Lower leg skin (tissue), 4 donors: ENCODE measurements around the gene ESYT3. TPM values are rescaled to one million over a fixed set of nuclear protein-coding genes. Genes with fewer than 3 reads are reported as not detected.
"Not testable (repeated sequence)": the region's sequence is repeated elsewhere in the genome, so short reads cannot be mapped to it uniquely, and the experiment has no call there.

Experiments
- DNase-seq, 2 donors: peaks; one replicate each; pipeline ENCODE4 v3.0.0-alpha.2; 2019; ENCODE audit warnings: low spot score in 2 of 2
- H3K4me3 ChIP-seq: fragments of 200-600 bp; sonication (generic); 2 replicates; pipeline ENCODE4 v1.5.1; 2017; ENCODE audit warnings: mild to moderate bottlenecking, low read depth; ENCODE audit not compliant: poor library complexity, severe bottlenecking
- CTCF ChIP-seq, 3 donors: fragments of 450-650 bp; IDR thresholded peaks; one replicate each; pipeline ENCODE4 v1.5.1; 2016; ENCODE audit warnings: antibody characterized with exemption in 3 of 3, mild to moderate bottlenecking in 3 of 3, moderate library complexity in 2 of 3
- POLR2A ChIP-seq, 2 donors: fragments of 450-650 bp; IDR thresholded peaks; one replicate each; pipeline ENCODE4 v1.6.1; 2016 to 2017; ENCODE audit warnings: antibody characterized with exemption in 2 of 2, mild to moderate bottlenecking in 1 of 2, moderate library complexity in 1 of 2
- WGBS, 2 donors: methylation state at CpG; one replicate each; pipeline ENCODE4 v1.1.5; 2018; 5-methylcytosine and 5-hydroxymethylcytosine counted together
- intact Hi-C: fragments of 100-400 bp; cut with DNase I; formaldehyde crosslinking; loops from one replicate; pipeline ENCODE4 v1.15.0; 2023; ENCODE audit warnings: low total_unique reads
- total RNA-seq, 4 donors: library from RNA; depleted of rRNA; stranded (reverse); fragments of >200 nt; gene quantifications; one replicate each; pipeline ENCODE4 v1.1.0, GENCODE V29; 2016

Gene ESYT3
- total RNA-seq, 4 donors from 2014 or later, result 44.5 to 59.5 (median 47.1) TPM

DNA sequence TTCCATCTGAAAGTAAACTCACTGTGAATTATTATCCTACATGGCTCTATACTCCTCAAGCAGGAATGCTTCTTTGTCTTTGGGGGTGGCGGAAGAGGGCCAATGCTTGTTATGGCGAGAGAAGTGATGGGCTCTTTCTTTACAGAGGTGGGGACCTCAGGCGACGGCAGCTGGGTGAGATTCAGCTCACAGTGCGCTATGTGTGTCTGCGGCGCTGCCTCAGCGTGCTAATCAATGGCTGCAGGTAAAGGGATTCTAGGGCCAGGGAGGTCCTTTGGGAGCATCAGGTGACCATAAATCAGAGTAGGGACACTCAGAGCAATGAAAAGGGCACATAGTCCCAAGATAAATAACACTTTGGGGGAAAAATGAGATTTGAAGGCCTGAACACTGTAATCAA is 39.0 kb downstream of the ESYT3 start:
- no peak overlapping the region for H3K4me3 ChIP-seq
- TF ChIP-seq POLR2A (IDR thresholded peaks at IDR 0.05), result no peak
- no peak for TF ChIP-seq CTCF (IDR thresholded peaks at IDR 0.05)
- intact Hi-C loops, result no loop called here
- WGBS, 2 donors, result 97% methylated on average over 8 of the region's 8 CpGs
- no peak for DNase-seq

DNA sequence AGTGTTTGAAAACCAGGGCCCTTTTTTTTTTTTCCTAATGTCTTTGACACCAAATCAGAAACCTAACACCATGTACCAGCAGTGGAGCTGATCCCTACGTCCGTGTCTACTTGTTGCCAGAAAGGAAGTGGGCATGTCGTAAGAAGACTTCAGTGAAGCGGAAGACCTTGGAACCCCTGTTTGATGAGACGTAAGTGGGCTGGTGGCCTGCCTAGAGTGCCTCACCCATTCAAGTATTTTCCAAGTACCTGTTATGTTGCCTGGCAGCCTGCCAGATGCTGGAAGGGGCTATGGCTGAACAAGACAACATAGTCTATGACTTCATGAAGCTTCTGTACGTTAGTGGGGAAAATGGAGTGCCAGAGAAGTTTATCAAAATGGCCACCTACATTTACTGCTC is 39.7 kb downstream of the ESYT3 start:
- intact Hi-C loops, result no loop called here
- TF ChIP-seq CTCF (IDR thresholded peaks at IDR 0.05), result no peak
- TF ChIP-seq POLR2A (IDR thresholded peaks at IDR 0.05), result no peak
- no peak for DNase-seq
- H3K4me3 ChIP-seq, result no peak overlapping the region
- WGBS, 2 donors, result 74 to 78% methylated on average over 6 of the region's 6 CpGs

DNA sequence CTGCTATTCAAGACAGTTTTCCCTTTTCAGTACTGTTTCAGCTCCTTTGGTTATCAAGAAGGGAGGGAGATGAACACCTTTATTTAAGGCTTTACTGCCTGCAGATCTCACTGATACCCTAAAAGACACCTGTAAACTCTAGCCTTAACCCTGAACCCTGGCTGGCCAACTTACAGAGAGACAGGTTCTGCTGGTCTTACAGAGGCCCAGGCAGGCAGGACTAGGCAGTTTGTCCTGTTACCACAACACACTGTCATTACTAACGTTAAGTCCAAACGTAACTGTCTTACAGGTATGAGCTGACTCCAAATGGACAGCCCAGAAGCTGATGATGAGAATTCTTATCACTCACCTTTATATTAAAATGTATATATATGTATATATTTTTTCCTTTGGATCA is 42.1 kb downstream of the ESYT3 start:
- WGBS, 2 donors, result 68 to 83% methylated on average over 2 of the region's 2 CpGs
- H3K4me3 ChIP-seq, result no peak overlapping the region
- intact Hi-C loops, result no loop called here
- DNase-seq, result no peak
- TF ChIP-seq CTCF (IDR thresholded peaks at IDR 0.05) (no peak), POLR2A (IDR thresholded peaks at IDR 0.05) (no peak)

DNA sequence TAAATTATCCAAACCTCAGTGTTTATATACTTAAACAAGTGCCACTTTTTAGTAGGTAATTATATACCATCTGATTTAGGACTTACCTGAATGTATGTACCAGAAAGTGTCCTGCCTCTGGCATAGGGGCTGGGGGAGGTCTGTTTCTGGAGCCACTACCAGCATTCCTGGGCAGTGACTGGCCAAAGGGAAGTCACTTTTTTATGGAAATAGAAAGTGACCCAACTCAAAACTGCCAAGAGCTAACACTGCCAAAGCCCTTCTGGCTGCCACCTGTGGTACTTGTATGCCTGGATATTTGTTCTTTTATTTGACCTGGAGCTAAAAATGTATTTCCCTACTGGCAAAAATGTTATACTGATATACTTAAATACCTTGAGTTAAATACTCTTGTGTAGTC is 42.7 kb downstream of the ESYT3 start:
- intact Hi-C loops, result no loop called here
- H3K4me3 ChIP-seq, result no peak overlapping the region
- no peak for TF ChIP-seq POLR2A (IDR thresholded peaks at IDR 0.05)
- TF ChIP-seq CTCF (IDR thresholded peaks at IDR 0.05), result no peak
- no peak for DNase-seq

GRCh38 chr3:138477801-138478200 is 43.4 kb downstream of the ESYT3 start:
- H3K4me3 ChIP-seq, result no peak overlapping the region
- no peak for DNase-seq
- WGBS, 2 donors, result 93 to 94% methylated on average over 3 of the region's 3 CpGs
- intact Hi-C loops, result no loop called here
- TF ChIP-seq CTCF (IDR thresholded peaks at IDR 0.05) (no peak), POLR2A (IDR thresholded peaks at IDR 0.05) (no peak)

- WGBS, 2 donors, result 52 to 58% methylated on average over 4 of the region's 4 CpGs
Measured at GRCh38 chr3:138479438-138479863, 45.0 kb downstream of the ESYT3 start.

GRCh38 chr3:138484672-138485071 is 50.3 kb downstream of the ESYT3 start:
- H3K4me3 ChIP-seq, DNase-seq, intact Hi-C loops: not testable (repeated sequence)
- 95 to 98% methylated on average over 7 to 17 of the region's 17 CpGs for WGBS, 2 donors

More at GRCh38 chr3:138479438-138479863, 45.0 kb downstream of the ESYT3 start:
- TF ChIP-seq POLR2A (IDR thresholded peaks at IDR 0.05) (no peak), CTCF (IDR thresholded peaks at IDR 0.05) (no peak)
- H3K4me3 ChIP-seq, result no peak overlapping the region
- no peak for DNase-seq
- intact Hi-C loops, result no loop called here

DNA sequence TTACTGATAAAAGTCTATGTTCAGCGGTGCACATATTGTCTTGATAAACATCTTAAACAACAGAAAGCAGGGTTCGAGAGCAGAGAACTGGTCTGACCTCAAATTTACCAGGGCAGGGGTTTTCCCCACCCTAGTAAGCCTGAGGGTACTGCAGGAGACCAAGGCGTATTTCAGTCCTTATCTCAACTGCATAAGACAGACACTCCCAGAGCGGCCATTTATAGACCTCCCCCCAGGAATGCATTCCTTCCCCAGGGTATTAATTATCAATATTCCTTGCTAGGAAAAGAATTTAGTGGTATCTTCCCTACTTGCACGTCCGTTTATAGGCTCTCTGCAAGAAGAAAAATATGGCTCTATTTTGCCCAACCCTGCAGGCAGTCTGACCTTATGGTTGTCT is 52.2 kb downstream of the ESYT3 start:
- intact Hi-C loops, DNase-seq, H3K4me3 ChIP-seq: not testable (repeated sequence)
- WGBS, 2 donors, result 87 to 94% methylated on average over 6 of the region's 6 CpGs
